Heart left ventricle (tissue), 16 donors: ENCODE results near the gene ARHGEF17. TPM values are rescaled to one million over a fixed set of nuclear protein-coding genes. Genes with fewer than 3 reads are reported as not detected.

ENCODE experiments used
- ATAC-seq, 4 donors: fragments of 200-7000 bp; cut with Tn5 transposase; one replicate each; pipeline ENCODE4 v1.9.1; 2020 to 2022; ENCODE audit warnings: moderate library complexity in 4 of 4, mild to moderate bottlenecking in 3 of 4, moderate number of reproducible peaks in 1 of 4
- DNase-seq, 5 donors: peaks; one replicate each; pipeline ENCODE4 v3.0.0-alpha.2; 2020
- H3K27ac ChIP-seq, 12 donors: fragments of 200-600 bp; sonication (generic) in 4 of 12; one replicate each; pipeline versions ENCODE4 v1.5.0 to v1.8.0; 2016 to 2022; ENCODE audit warnings: mild to moderate bottlenecking in 2 of 12
- H3K27me3 ChIP-seq, 9 donors: fragments of 200-600 bp; sonication (generic) in 2 of 9; one replicate each; pipeline versions ENCODE4 v1.5.1 to v1.8.0; 2016 to 2022; ENCODE audit warnings: mild to moderate bottlenecking in 3 of 9
- H3K36me3 ChIP-seq, 9 donors: fragments of 200-600 bp; sonication (generic) in 2 of 9; one replicate each; pipeline versions ENCODE4 v1.5.0 to v1.8.0; 2018 to 2022; ENCODE audit warnings: mild to moderate bottlenecking in 2 of 9
- H3K4me1 ChIP-seq, 12 donors: fragments of 200-600 bp; sonication (generic) in 4 of 12; one replicate each; pipeline versions ENCODE4 v1.5.0 to v1.8.0; 2016 to 2022; ENCODE audit warnings: mild to moderate bottlenecking in 3 of 12
- H3K4me3 ChIP-seq, 12 donors: fragments of 200-600 bp; sonication (generic) in 4 of 12; one replicate each; pipeline versions ENCODE4 v1.5.0 to v1.8.0; 2017 to 2022; ENCODE audit warnings: mild to moderate bottlenecking in 9 of 12, moderate library complexity in 4 of 12
- H3K9me3 ChIP-seq, 12 donors: fragments of 200-600 bp; sonication (generic) in 4 of 12; one replicate each; pipeline versions ENCODE4 v1.5.0 to v1.8.0; 2016 to 2022; ENCODE audit warnings: mild to moderate bottlenecking in 1 of 12
- POLR2A ChIP-seq, 2 donors: fragments of 450-650 bp; IDR thresholded peaks; one replicate each; pipeline ENCODE4 v1.6.1; 2017; ENCODE audit warnings: antibody characterized with exemption in 2 of 2, mild to moderate bottlenecking in 2 of 2, moderate library complexity in 2 of 2
- WGBS, 4 donors: extraction: QIAGEN DNeasy Blood & Tissue Kit in 2 of 4; methylation state at CpG; one replicate each; pipeline versions ENCODE4 v1.1.5 to v1.1.7; 2013 to 2018; 5-methylcytosine and 5-hydroxymethylcytosine counted together
- intact Hi-C, 10 donors: fragments of 100-400 bp; cut with DNase I; formaldehyde crosslinking; loops; one replicate each; pipeline versions ENCODE4 v1.11.1 to v1.14.2; 2022
- polyA plus RNA-seq, 2 donors: library from polyadenylated mRNA; stranded (reverse); fragments of 200-250 nt; gene quantifications; one replicate each; pipeline ENCODE4 v1.2.3, GENCODE V29; 2013
- total RNA-seq, 9 donors: library from RNA; depleted of rRNA in 2 of 9; stranded (reverse); fragments of >200 nt in 2 of 9; fragmentation: NEBNext Ultra II Directional in 3 of 9; extraction: Animal tissue kit (Norgen Biotek cat#: 25700) in 3 of 9; gene quantifications; one replicate each; pipeline versions ENCODE4 v1.1.0 to v1.2.4, GENCODE V29; 2016 to 2023
- TF ChIP-seq, protein P1 (sequence below), 12 donors: fragments of 200-600 bp; sonication (generic) in 4 of 12; IDR thresholded peaks; one replicate each; pipeline versions ENCODE4 v1.5.0 to v1.8.0; 2018 to 2022; ENCODE audit warnings: antibody characterized with exemption in 12 of 12, mild to moderate bottlenecking in 5 of 12
- donor health status: ischemic (EF 13 %, LVEDD 7.1; RV severe dilation, severe dysfunction).
- donor health status: healthy with polysubstance abuse.
- donor health status: DM: no; HTN: yes; CAD: no.
- donor health status: DM: no; HTN: no; CAD: no.
- donor health status: ischemic (EF 25% LVEDD 6.9; RV normal size, moderate dysfunction).
- donor health status: ischemic (EF 25% LVEDD 5.7; RV mildly dilated, moderate dysfunction).
- donor health status: healthy.
- donor health status: DM: yes; HTN: yes; CAD: no.
- donor health status: ischemic (EF 35%, LVEDD 5.7; RV mildly dilated, moderate dysfunction).
- donor health status: nonischemic (EF 11% LVEDD 7.7; RV severe dilation, severe dysfunction).
- donor health status: DM: yes; HTN: yes; CAD: no.
- donor health status: PGD.
- donor health status: ischemic (EF 29% LVEDD 5.4; RV normal size, mild dysfunction).
- donor health status: nonischemic (EF 23%, LVEDD 6.1; RV moderate dilation, normal function).

ARHGEF17 gene
- total and polyA plus RNA-seq, 11 donors = 27.5 to 83.9 (median 56.5) TPM

DNA sequence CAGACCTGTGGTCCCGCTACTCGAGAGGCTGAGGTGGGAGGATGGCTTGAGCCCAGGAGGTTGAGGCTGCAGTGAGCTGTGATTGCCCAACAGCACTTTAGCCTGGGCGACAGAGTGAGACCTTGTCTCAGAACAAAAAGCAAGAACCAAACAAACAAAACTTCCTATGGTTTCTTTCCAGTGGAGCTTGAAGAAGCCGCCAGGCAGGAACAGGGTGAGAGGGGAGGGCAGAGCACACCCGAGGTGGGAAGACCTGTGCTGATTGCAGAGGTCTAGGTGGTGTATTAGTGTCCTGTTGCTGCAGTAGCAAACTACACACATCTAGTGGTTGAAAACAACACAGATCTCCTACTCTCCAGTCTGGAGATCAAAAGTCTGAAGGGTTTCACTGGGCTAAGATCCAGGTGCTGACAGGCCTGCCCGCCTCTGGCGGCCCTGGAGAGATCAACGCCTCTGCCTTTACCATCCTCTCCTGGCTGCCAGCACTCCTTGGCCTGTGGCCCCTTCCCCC lies 10.5 kb downstream of the ARHGEF17 start:
- peaks cover 0 to 7% (median 0%) of the 10 kb centered on the region in 9 donors for H3K36me3 ChIP-seq
- H3K27ac ChIP-seq = peak overlapping the region; percentile 68 to 100 (median 98)
- H3K4me3 ChIP-seq = peak overlapping the region in 2 of 12 donors; percentile 1 to 12
- TF ChIP-seq, protein P1, sequence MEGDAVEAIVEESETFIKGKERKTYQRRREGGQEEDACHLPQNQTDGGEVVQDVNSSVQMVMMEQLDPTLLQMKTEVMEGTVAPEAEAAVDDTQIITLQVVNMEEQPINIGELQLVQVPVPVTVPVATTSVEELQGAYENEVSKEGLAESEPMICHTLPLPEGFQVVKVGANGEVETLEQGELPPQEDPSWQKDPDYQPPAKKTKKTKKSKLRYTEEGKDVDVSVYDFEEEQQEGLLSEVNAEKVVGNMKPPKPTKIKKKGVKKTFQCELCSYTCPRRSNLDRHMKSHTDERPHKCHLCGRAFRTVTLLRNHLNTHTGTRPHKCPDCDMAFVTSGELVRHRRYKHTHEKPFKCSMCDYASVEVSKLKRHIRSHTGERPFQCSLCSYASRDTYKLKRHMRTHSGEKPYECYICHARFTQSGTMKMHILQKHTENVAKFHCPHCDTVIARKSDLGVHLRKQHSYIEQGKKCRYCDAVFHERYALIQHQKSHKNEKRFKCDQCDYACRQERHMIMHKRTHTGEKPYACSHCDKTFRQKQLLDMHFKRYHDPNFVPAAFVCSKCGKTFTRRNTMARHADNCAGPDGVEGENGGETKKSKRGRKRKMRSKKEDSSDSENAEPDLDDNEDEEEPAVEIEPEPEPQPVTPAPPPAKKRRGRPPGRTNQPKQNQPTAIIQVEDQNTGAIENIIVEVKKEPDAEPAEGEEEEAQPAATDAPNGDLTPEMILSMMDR (IDR thresholded peaks at IDR 0.05) = no peak
- no peak for TF ChIP-seq POLR2A (IDR thresholded peaks at IDR 0.05)
- WGBS, 4 donors = 50 to 64% (median 59%) methylated on average over 8 of the region's 8 CpGs
- intact Hi-C loops = no loop called here
- H3K9me3 ChIP-seq = no peaks in the 10 kb centered on the region
- ATAC-seq (no peak), DNase-seq (peak in 1 of 5 donors; percentile 51)
- peaks cover 28 to 100% (median 97%) of the 10 kb centered on the region in 12 donors for H3K4me1 ChIP-seq
- H3K27me3 ChIP-seq = no peaks in the 10 kb centered on the region

DNA sequence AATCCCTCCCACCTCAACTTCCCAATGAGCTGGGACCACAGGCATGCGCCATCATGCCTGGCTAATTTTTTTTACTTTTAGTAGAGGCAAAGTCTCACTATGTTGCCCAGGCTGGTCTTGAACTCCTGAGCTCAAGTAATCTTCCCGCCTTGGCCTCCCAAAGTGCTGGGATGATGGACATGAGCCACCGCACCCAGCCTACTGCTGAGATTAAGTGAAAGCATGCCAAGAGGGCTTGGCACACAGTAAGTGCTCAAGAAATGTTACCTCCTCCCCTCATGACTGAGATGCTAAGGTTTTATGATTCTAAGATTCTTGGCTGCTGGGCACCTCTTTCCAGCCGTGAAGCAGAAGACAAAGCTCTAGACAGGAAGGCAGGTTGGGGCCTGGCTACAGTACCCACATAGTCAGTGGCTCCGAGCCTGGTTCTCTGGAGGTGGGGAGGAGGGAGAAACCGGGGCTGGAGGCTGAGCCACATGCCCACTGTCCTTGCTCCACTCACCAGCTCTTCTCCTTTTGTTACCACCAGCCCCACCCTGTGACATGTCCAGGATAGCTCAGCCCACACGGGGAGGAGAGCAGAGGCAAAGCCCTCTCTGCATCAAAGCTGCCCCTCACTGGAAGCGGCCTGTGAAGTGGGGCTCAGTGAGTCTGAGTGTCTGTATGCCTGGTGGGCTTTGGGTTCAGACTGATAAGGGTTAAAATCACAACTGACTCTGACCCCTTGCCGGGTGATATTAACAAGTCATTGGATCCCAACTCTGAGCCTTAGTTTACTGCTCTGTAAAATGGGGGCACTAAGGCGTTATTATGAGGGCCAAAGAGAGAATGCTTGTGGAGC lies 12.9 kb downstream of the ARHGEF17 start:
- Histone ChIP-seq H3K27me3 (no peaks in the 10 kb centered on the region), H3K27ac (peak overlapping the region; percentile 54 to 99 (median 86)), H3K36me3 (peaks cover 0 to 7% (median 0%) of the 10 kb centered on the region in 9 donors), H3K4me1 (peaks cover 35 to 100% (median 95%) of the 10 kb centered on the region in 12 donors), H3K4me3 (peak overlapping the region in 1 of 12 donors; percentile 7), H3K9me3 (no peaks in the 10 kb centered on the region)
- ATAC-seq (no peak), DNase-seq (no peak)
- 43 to 55% (median 46%) methylated on average over 8 to 10 of the region's 10 CpGs for WGBS, 4 donors
- intact Hi-C loops = no loop called here
- TF ChIP-seq, protein P1 (IDR thresholded peaks at IDR 0.05) = no peak
- no peak for TF ChIP-seq POLR2A (IDR thresholded peaks at IDR 0.05)

DNA sequence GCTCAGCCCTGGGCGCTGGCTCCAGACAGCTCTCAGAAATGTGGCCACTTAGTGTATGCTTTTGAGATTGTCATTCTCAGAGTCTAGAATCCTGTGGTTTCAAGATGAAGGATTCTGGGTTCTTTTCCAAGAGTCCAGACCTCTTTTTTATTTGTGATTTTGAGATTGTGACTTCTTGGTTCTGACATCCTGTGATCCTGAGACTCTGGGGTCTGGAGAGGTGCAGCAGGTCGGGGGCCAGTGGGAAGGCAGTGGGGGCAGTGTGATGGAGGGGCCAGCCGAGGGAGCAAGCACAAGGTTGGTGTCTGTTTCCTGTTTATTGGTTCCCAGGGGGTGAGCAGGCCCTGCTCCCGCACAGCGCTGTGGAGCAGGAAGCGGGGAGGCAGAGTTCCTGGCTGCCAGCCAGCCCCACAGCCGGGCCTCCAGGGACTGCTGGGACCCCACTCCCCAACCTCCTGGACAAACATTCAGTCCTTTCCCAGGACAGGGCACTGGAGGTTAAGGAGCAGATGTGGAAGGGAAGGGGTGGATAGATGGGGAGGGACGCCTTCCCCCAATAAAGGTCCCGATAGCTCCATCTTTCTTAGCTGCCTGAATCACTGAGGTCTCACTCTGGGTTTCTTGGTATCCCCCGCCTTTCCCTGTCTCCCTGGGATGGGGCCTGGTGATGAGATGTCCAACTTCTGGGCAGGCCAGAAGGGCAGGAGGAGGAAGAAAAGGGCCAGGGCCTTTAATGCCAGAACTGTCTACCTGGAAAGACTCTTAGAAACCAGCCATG lies 13.7 kb downstream of the ARHGEF17 start:
- Histone ChIP-seq H3K4me1 (peaks cover 31 to 100% (median 93%) of the 10 kb centered on the region in 12 donors), H3K9me3 (no peaks in the 10 kb centered on the region), H3K36me3 (peaks cover 0 to 10% (median 0%) of the 10 kb centered on the region in 9 donors), H3K27ac (peak overlapping the region; percentile 54 to 99 (median 86)), H3K27me3 (no peaks in the 10 kb centered on the region), H3K4me3 (peak overlapping the region in 2 of 12 donors; percentile 3 to 7)
- peak; percentile 77 to 90 (median 81) for DNase-seq
- intact Hi-C loops = loop anchor here in 2 of 10 donors (1.0 to 2.0 kb wide), 2 partner anchors 13 kb away; partner anchors contain the start of gene ARHGEF17 (in 1 of the 2)
- ATAC-seq = peak; percentile 7 to 37 (median 22)
- TF ChIP-seq POLR2A (IDR thresholded peaks at IDR 0.05) = no peak
- TF ChIP-seq, protein P1 (IDR thresholded peaks at IDR 0.05) = no peak
- WGBS, 4 donors = 19 to 25% (median 24%) methylated on average over 10 of the region's 10 CpGs
